Measurements from ENCODE around the gene PCDH9.

- TF ChIP-seq CTCF (IDR thresholded peaks at IDR 0.05) (no peak), POLR2AphosphoS5 (IDR thresholded peaks at IDR 0.05) (no peak)
Observed at GRCh38 chr13:66933527-66933926, 296.6 kb downstream of the PCDH9 start.
